ENCODE measurements around the gene NMNAT2.

The NMNAT2 gene

GRCh38 chr1:183199304-183199703 is 218.9 kb downstream of the NMNAT2 start:
- no peak for TF ChIP-seq YY1 (IDR thresholded peaks at IDR 0.05; ENCODE audit: low read depth)
- TF ChIP-seq RAD21 (IDR thresholded peaks at IDR 0.05; ENCODE audit: low read depth) = no peak
- TF ChIP-seq CREB1 (IDR thresholded peaks at IDR 0.05; ENCODE audit: low read depth) = no peak
- no peak for TF ChIP-seq ZBTB7A (IDR thresholded peaks at IDR 0.05; ENCODE audit: low read depth)
- TF ChIP-seq EGR1 (IDR thresholded peaks at IDR 0.05) = no peak
- TF ChIP-seq TAF1 (IDR thresholded peaks at IDR 0.05; ENCODE audit: low read depth) = no peak
- no peak for TF ChIP-seq REST (IDR thresholded peaks at IDR 0.05; ENCODE audit: low read depth)
- no peak for TF ChIP-seq EP300 (IDR thresholded peaks at IDR 0.05; ENCODE audit: borderline replicate concordance)
- no peak for TF ChIP-seq MAX (IDR thresholded peaks at IDR 0.05)
- no peak for TF ChIP-seq TEAD4 (IDR thresholded peaks at IDR 0.05)

GRCh38 chr1:183198463-183198862 is 219.7 kb downstream of the NMNAT2 start:
- TF ChIP-seq RAD21 (IDR thresholded peaks at IDR 0.05; ENCODE audit: low read depth) = no peak
- no peak for TF ChIP-seq TEAD4 (IDR thresholded peaks at IDR 0.05)
- no peak for TF ChIP-seq FOXM1 (IDR thresholded peaks at IDR 0.05; ENCODE audit: borderline replicate concordance, low read depth)
- no peak for TF ChIP-seq CEBPB (IDR thresholded peaks at IDR 0.05)
- no peak for TF ChIP-seq ZBTB7A (IDR thresholded peaks at IDR 0.05; ENCODE audit: low read depth)
- TF ChIP-seq YY1 (IDR thresholded peaks at IDR 0.05; ENCODE audit: low read depth) = no peak
- no peak for TF ChIP-seq TAF1 (IDR thresholded peaks at IDR 0.05; ENCODE audit: low read depth)
- no peak for TF ChIP-seq TCF12 (IDR thresholded peaks at IDR 0.05; ENCODE audit: low read depth)
- no peak for TF ChIP-seq EP300 (IDR thresholded peaks at IDR 0.05; ENCODE audit: borderline replicate concordance)
- TF ChIP-seq USF1 (IDR thresholded peaks at IDR 0.05) = no peak
- TF ChIP-seq MAX (IDR thresholded peaks at IDR 0.05) = no peak

All from Ishikawa (cell line).